HPDE6-E6E7 (cell line): ENCODE results near the gene GSTK1.
A peak's percentile ranks its signal among the peaks of the same experiment; 100 is the strongest.
"Not testable (repeated sequence)": the region's sequence is repeated elsewhere in the genome, so short reads cannot be mapped to it uniquely, and the experiment has no call there.

Source experiments
- DNase-seq: peaks from one replicate; pipeline ENCODE4 v3.0.0; 2011; ENCODE audit warnings: missing footprints; ENCODE audit errors: extremely low spot score

Gene GSTK1

DNA sequence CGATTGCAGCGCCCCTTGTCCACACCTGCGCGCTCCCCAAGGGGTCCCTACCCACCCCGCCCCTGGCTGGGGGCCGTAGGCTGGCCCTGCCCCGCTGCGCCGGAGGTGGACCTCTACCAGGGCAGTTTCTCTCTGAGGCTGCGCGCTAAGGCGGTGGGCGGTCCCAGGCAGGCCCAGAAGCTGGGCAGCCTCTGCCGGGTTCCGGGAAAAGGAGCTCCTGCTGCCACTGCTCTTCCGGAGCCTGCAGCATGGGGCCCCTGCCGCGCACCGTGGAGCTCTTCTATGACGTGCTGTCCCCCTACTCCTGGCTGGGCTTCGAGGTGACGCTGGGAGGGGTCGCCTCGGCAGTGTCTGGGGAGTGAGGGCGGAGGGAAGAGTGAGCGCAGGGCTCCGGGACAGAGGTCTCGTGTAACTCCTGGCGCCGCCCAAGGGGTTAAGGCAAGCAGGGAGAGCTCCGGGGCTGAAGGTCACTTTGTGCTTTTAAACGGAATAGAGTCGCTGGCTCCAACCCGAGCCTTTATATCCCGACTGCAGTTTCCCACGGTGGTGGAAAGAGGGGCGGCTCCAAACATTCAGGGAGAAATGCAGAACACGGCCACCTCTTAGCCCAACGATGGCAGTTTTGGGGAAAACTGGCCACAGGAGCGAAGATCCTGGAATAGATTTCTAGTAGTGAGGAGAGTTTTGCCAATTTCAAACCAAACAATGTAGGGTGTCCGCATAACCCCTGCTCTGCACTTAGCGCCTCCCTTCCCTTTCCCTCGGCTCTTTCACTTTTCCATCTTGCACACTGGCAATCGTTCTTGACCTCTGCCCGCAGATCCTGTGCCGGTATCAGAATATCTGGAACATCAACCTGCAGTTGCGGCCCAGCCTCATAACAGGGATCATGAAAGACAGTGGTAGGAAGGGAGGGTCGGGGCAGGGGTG is at the start of gene GSTK1:
Gene GSTK1, plus strand, starts transcription at position 176 of the 930 bp plus-strand sequence. Its CDS starts 73 bp downstream, at position 249.
- peak; percentile 80 for DNase-seq

DNA sequence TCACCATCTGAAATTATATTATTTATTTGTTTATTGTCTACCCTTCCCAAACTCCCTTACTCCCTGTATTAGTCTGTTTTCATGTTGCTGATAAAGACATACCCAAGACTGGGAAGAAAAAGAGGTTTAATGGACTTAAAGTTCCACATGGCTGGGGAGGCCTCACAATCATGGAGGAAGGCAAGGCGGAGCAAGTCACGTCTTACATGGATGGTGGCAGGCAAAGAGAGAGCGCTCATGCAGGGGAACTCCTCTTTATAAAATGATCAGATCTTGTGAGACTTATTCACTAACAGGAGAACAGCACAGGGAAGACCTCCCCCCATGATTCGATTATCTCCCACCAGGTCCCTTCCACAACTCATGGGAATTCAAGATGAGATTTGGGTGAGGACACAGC is 49.8 kb upstream of the GSTK1 start:
- DNase-seq: not testable (repeated sequence)

DNA sequence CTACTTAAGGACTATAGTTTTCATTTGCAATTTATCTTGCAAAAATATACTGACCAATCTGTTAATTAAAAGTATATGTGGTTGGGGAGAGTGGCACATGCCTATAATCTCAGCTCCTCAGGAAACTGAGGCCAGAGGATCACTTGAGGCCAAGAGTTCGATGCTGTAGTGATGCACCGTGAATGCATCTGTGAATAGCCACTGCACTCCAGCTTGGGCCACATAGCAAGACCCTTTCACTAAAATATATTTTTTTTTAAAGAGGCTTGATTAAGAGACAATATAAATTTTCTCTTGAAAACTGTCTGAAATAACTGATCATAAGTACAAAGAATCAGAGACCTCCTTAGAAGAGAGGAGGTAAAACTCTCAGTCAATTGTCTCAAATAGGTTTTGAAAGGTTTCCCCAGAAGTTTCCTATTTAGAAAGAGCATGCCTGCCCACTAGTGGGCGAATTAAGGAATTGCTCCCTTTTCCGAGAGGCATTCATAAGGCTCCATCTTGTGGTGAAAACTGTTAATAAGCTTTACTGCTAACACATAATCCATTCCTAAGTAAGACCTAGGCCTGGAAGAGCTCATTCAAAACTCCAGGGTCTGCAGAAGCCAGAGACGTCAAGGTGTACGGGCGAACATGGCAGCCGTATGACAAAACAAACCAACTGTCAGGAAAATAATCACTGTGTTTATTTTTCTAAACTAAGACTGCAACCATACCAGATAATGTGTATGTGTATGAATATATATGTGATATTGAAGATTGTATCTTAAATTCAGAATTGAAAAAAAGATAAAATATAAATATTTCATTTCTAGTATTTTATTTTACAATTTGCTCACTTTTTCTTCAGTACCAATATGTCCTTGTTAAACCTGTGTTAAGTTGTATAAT is 48.2 kb upstream of the GSTK1 start:
- peak; percentile 56 for DNase-seq

DNA sequence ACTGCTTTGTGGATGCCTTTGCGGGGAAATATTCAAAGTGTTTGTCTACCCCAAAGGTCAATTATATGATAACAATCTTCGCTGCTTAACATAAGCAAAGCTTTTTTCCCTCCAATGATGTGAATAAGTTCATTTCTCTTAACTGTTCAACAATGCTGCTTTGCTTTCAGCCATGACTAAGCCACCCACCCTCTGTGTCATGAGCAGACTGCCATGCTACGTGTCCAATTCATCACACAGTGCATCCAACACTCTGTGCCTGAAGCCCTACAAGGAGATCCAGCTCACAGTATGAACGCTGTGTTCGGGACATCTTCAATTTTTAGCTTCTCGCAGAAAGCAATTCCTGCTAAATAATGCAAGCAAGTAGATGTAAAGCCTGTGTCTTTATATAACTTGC is 47.1 kb upstream of the GSTK1 start:
- no peak for DNase-seq

DNA sequence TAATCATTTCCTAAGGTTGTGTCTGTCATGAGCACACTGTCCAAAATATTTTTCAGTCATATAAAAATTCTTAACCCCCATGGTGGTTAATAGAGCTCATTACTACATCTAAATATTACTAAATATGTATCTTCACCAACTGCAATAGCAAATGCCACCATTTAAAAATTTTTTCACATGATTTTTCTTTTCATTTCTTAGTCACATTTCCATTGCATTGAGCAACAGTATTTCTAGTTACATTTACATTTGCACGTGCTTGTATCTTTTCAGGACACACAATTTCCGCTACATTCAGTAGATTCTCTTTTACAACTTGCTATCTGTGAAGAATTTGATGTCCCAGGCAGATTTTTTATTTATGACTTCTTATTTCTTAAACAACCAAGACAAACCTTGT is 46.6 kb upstream of the GSTK1 start:
- no peak for DNase-seq

DNA sequence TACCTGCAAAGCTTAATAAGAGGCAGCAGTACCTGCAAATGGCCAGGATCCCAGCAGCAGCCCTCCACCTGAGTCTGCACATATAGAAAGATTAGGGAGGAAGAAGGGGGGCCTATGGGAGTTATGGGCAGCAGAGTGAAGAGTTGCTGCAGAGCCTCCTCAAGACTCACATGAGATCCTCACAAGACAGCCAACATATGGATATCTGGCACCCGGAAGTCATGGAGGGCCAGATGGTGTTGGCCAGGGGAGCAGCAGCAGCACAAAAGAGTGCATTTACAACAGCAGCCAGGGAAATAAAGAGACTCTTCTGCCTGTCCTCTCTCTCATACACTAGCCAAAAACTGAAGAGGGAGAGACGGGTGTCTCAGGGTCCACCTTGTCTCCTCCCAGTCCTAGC is 45.4 kb upstream of the GSTK1 start:
- DNase-seq: no peak

DNA sequence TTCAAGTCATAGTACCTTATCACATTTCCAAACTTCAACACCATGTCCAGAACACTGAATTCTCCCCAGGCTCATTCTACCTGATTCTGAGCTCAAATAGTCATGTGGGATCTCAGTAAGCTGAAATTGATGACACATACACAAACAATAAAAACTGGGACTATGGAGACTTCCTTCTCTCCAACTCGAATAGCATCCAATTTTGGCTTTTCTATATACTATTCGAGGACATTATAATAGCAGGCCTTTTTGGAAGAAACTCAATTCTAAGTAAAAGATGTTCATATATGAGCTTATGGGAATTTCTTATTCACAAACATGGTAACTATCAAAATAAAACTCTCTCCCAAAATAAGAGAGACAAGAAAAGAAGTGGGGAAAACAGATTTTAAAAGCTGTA is 42.0 kb upstream of the GSTK1 start:
- DNase-seq: no peak

DNA sequence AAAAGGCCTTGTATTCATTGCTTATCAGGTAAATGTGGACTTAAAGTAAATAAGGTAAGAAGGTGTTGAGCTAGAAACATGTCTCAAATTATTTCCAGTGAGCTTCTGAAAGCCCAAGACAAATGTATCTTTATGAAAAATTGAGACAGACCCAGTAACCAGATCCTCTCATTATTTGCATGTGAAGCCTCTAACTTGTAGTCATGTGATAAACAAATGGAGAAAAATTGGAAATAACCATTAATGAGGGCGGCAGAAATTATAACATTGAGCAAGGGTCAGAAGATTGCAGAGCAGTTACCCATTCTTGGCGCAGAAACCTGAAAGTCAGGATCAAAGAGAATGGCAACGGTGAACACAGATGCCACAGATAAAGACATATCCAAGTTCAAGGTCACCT is 41.5 kb upstream of the GSTK1 start, which contains the start of gene TAS2R40:
Gene TAS2R40, plus strand, starts transcription at position 301 of the 400 bp plus-strand sequence. Its CDS starts 42 bp downstream, at position 343.
- DNase-seq: no peak

DNA sequence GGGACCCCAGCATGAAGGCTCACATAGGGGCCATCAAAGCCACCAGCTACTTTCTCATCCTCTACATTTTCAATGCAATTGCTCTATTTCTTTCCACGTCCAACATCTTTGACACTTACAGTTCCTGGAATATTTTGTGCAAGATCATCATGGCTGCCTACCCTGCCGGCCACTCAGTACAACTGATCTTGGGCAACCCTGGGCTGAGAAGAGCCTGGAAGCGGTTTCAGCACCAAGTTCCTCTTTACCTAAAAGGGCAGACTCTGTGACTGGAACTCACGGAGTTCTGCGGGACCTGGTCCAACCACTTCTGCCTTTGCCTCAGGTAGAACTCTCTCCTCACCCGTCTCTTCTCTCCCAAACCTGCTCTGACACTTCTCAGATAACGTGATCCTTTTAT is 40.5 kb upstream of the GSTK1 start:
- DNase-seq: no peak

DNA sequence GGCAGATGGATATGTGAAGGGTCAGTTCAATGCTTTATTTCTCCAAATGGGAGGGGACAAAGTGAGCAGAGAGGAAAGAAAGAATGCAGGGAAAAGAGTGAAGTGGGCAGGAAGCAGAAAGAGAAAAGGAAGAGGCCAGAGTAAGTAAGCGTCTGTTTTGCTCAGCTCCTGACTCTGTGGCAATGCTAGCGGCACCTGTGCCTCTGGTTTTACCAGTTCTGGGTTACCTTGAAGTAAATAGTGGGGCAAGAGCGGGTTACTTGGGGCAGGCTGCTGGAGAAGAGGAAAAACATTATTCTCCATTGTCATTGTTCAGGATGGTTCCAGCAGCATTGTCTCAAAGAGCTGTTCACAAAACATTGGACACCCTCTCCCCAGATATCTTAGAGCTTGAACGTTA is 39.5 kb upstream of the GSTK1 start:
- DNase-seq: no peak

DNA sequence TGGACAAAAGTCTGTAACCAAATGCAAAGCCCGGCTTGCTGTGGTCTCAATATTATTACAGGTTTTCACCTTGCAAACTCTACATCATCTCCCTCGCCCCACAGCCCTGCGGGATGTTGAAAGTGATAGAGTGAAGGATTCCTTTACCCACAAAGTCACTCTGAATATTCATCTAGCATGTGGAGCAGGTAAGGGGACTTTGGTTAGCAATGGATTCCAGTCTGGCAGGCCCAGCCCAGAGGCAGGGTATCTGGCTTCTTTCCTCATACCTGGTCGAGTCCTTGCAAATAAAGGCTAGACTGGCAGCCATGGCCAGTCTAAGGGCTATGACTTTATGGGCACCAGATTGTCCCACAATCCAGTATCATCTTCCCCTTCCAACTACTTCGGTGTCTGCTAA is 38.2 kb upstream of the GSTK1 start:
- no peak for DNase-seq

DNA sequence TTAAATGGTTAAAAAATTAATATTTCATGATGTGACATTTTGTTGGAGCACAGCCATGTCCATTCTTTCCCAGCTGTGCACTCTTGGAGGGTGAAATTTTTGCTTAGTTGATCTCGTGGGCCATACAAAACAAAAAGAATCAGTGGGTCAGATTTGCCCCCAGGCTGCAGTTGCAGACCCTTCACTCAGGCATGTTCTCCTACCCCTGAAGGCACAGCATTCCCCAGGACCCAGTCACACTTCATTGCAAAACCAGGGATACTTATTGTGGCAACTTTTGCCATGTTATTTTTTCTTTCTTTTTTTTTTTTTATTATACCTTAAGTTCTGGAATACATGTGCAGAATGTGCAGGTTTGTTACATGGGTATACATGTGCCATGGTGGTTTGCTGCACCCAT is 35.4 kb upstream of the GSTK1 start:
- no peak for DNase-seq

DNA sequence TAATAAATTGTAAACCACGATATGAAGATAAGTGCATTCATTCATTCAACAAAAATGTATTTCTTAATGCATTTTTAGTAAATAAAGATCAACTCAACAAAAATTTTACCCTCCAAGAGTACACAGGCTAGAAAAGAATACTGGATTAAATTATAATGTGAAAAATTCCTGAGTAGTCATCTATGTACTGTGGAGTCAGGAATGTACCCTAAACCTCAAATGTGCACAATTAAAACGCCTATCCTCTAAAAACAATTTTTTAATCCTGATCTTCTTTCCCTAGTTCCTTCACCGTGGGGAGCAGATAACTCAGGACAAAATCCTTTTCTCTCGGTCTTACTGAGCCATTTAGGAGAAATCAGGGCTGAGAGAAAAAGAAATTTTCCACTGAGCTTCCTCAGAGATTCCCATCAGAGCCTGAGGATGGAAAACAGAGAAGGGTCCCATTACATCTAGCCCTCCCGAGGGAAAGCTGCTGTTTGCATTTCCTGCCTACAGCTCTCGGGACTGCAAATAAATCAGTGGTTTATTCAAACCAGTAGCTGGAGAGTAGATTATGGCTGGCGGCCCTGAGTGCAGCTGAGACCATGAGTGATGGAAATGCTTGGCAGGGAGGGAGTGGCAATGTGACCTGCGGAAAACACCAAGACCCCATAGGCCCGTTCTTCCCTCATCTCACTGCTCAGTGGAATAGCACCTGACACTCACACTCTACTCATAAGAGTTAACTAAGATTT is 34.0 kb upstream of the GSTK1 start:
- no peak for DNase-seq

DNA sequence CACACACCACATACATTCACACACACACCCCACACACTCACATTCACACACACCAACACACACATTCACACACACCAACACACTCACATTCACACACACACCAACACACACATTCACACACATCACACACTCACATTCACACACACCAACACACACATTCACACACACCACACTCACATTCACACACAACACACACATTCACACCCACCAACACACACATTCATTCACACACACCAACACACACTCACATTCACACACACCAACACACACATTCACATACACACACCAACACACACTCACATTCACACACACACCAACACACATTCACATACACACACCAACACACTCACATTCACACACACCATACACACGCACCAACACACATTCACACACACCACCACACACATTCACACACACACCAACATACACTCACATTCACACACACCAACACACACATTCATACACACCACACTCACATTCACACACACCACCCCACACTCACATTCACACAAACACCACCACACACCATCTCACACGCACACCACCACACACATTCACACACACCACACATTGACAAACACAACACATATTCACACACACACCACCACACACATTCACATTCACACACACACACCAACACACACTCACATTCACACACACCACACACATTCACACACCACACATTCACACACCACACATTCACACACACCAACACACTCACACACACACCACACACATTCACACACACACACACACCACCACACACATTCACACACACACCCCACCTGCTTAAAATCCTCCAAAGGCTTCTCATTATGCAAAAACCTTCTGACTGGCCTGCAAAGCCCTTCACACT is 32.4 kb upstream of the GSTK1 start:
- no peak for DNase-seq

DNA sequence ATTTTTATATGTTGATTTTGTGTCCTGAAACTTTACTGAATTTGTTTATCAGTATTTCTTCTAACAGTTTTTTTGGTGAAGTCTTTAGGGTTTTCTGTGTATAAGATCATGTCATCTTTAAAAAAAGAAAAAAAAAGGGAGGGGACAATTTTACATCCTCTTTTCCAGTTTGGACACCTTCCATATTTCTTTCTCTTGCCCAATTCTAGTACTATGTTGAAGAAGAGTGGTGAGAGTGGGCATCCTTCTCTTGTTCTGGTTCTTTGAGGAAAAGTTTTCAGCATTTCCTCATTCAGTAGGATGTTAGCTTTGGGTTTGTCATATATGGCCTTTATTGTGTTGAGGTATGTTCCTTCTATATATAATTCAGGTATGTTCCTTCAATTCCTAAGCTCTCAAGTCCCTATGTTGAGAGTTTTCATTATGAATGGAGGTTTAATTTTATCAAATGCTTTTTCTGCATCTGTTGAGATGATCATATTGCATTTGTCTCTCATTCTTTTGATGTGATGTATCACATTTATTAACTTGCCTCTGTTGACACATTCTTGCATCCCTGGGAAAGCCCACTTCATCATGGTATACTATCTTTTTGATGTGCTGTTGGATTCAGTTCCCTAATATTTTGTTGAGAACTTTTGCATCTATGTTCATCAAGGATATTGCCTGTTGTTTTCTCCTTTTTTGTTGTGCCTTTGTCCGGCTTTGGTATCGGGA is 29.3 kb upstream of the GSTK1 start:
- no peak for DNase-seq

DNA sequence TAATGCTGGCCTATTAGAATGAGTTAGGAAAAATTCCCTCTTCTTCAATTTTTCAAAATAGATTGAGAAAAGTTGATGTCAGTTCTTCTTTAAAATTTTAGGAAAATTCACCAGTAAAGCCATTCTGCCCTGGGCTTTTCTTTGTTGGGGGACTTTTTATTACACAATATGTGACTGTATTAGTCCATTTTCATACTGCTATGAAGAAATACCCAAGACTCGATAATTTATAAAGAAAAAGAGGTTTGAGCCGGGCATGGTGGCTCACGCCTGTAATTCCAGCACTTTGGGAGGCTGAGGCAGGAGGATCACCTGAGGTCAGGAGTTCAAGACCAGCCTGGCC is 28.7 kb upstream of the GSTK1 start:
- DNase-seq: no peak

DNA sequence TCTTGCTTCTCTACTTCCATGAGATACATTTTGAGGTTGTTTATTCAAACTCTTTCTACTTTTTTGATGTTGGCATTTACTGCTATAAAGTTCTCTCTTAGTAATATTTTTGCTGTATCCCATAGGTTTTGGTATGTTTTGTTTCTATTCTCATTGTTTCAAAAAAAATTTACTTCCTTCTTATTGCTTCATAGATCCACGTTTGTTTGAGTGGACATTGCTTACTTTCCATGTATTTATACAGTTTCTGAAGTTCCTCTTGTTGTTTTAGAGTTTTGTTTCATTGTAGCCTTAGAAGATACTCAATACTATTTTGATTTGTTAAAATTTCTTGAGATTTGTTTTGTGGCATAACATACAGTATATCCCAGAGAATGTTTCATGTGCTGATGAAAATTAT is 27.7 kb upstream of the GSTK1 start:
- DNase-seq: no peak

DNA sequence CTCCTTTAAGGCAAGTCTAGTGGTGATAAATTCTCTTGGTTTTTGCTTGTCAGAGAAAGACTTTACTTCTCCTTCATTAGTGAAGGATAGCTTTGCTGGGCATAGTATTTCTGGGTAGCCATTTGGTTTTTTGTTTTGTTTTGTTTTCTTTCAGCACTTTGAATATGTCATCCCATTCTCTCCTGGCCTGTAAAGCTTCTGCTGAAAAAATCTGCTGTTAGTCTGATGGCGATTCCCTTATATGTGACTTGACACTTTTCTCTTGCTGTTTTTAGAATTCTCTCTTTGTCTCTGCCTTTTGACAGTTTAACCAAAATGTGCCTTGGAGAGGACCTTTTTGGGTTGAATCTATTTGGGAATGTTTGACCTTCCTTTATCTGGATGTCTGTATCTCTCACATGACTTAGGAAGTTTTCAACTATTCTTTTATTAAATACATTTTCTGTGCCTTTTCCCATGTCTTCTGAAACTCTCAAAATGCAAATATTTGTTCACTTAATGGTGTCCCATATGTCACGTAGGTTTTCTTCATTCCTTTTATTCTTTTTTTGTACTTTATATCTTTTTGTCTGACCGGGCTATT is 26.7 kb upstream of the GSTK1 start:
- DNase-seq: no peak

DNA sequence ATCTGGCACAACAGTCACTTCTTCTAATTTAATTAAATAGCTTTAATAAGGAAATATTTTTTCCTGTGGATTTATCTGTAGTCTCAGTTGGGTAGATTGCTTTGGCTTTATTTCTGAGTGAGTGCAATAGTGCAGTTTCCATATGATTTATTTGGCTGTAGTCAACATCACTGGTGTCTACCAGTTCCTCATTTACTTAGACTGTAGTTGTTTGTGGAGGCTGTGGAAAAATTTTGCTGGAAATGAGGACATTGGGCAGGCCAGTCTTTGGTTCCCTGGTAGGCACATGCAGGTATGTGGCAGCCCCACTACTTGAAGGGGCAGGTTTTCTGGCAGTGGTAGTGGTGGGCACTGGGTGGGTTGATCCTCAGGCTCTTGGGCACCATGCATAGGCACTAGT is 25.9 kb upstream of the GSTK1 start:
- no peak for DNase-seq
